ENCODE measurements around the gene RBBP7. TPM values are rescaled to one million over a fixed set of nuclear protein-coding genes. Genes with fewer than 3 reads are reported as not detected.
A peak's percentile ranks its signal among the peaks of the same experiment; 100 is the strongest.

The RBBP7 gene
- total RNA-seq, 1 donor from 2014 or later: 115 TPM

GRCh38 chrX:16807548-16807947 lies 62.6 kb downstream of the RBBP7 start:
- no peaks in the 10 kb centered on the region for H3K36me3 ChIP-seq
- TF ChIP-seq CTCF (IDR thresholded peaks at IDR 0.05; ENCODE audit: borderline replicate concordance): peak; percentile 47
- peak overlapping the region; percentile 51 for H3K27ac ChIP-seq (replicated peaks)
- DNase-seq: no peak
- no peaks in the 10 kb centered on the region for H3K27me3 ChIP-seq (ENCODE audit: low read depth)
- H3K9me3 ChIP-seq (replicated peaks): no peaks in the 10 kb centered on the region
- peak overlapping the region; percentile 48 for H3K4me3 ChIP-seq
- peaks cover 12% of the 10 kb centered on the region for H3K4me1 ChIP-seq
- intact Hi-C loops (cut with micrococcal nuclease): no loop called here

GRCh38 chrX:16804923-16805464 lies 65.2 kb downstream of the RBBP7 start:
- no peaks in the 10 kb centered on the region for H3K27me3 ChIP-seq (ENCODE audit: low read depth)
- H3K4me1 ChIP-seq: peaks cover 12% of the 10 kb centered on the region
- no peak for DNase-seq
- intact Hi-C loops (cut with micrococcal nuclease): no loop called here
- no peak for TF ChIP-seq CTCF (IDR thresholded peaks at IDR 0.05; ENCODE audit: borderline replicate concordance)
- no peaks in the 10 kb centered on the region for H3K9me3 ChIP-seq (replicated peaks)
- H3K4me3 ChIP-seq: no peak overlapping the region
- H3K27ac ChIP-seq (replicated peaks): no peak overlapping the region
- no peaks in the 10 kb centered on the region for H3K36me3 ChIP-seq

- TF ChIP-seq CTCF (IDR thresholded peaks at IDR 0.05; ENCODE audit: borderline replicate concordance): no peak
- DNase-seq: no peak
- H3K4me3 ChIP-seq: no peak overlapping the region
- H3K4me1 ChIP-seq: no peaks in the 10 kb centered on the region
- no peak overlapping the region for H3K27ac ChIP-seq (replicated peaks)
- H3K9me3 ChIP-seq (replicated peaks): no peaks in the 10 kb centered on the region
- peaks cover 6% of the 10 kb centered on the region for H3K36me3 ChIP-seq
- intact Hi-C loops (cut with micrococcal nuclease): no loop called here
- H3K27me3 ChIP-seq (ENCODE audit: low read depth): no peaks in the 10 kb centered on the region
Measured at GRCh38 chrX:16797841-16798240, 72.3 kb downstream of the RBBP7 start.

- TF ChIP-seq CTCF (IDR thresholded peaks at IDR 0.05; ENCODE audit: borderline replicate concordance): no peak
- Histone ChIP-seq H3K27me3 (ENCODE audit: low read depth) (no peaks in the 10 kb centered on the region), H3K36me3 (peaks cover 6% of the 10 kb centered on the region), H3K4me3 (no peak overlapping the region), H3K4me1 (no peaks in the 10 kb centered on the region), H3K9me3 (replicated peaks) (no peaks in the 10 kb centered on the region), H3K27ac (replicated peaks) (no peak overlapping the region)
- intact Hi-C loops (cut with micrococcal nuclease): no loop called here
- DNase-seq: no peak
Measured at GRCh38 chrX:16797358-16797757, 72.8 kb downstream of the RBBP7 start.

- DNase-seq: no peak
- no peaks in the 10 kb centered on the region for H3K27me3 ChIP-seq (ENCODE audit: low read depth)
- H3K4me1 ChIP-seq: no peaks in the 10 kb centered on the region
- peaks cover 6% of the 10 kb centered on the region for H3K36me3 ChIP-seq
- no peak overlapping the region for H3K4me3 ChIP-seq
- intact Hi-C loops (cut with micrococcal nuclease): no loop called here
- no peak overlapping the region for H3K27ac ChIP-seq (replicated peaks)
- no peaks in the 10 kb centered on the region for H3K9me3 ChIP-seq (replicated peaks)
- no peak for TF ChIP-seq CTCF (IDR thresholded peaks at IDR 0.05; ENCODE audit: borderline replicate concordance)
Measured at GRCh38 chrX:16796298-16796697, 73.9 kb downstream of the RBBP7 start.

Other genes with a start within 250 kb of the RBBP7 start
- not detected for gene S100G, start 220.2 kb downstream of the RBBP7 start, total RNA-seq
- gene CTPS2, start 157.7 kb downstream of the RBBP7 start, total RNA-seq: 4.9 TPM
- 18.1 TPM for gene SYAP1, start 150.8 kb downstream of the RBBP7 start, total RNA-seq
- gene TXLNG, start 83.9 kb downstream of the RBBP7 start, total RNA-seq: 5.1 TPM
- gene REPS2, start 76.3 kb upstream of the RBBP7 start, total RNA-seq: 7.6 TPM

Data from left ventricle myocardium inferior (tissue), 1 donor.